Lower lobe of right lung (tissue), 2 donors: Measurements from ENCODE around the gene ST6GALNAC2. TPM values are rescaled to one million over a fixed set of nuclear protein-coding genes. Genes with fewer than 3 reads are reported as not detected.
"Not testable (repeated sequence)": the region's sequence is repeated elsewhere in the genome, so short reads cannot be mapped to it uniquely, and the experiment has no call there.

Experiments
- ATAC-seq, 2 donors: fragments of 200-7000 bp; cut with Tn5 transposase; one replicate each; pipeline ENCODE4 v1.9.1; 2020 to 2022; ENCODE audit warnings: mild to moderate bottlenecking in 2 of 2, moderate library complexity in 2 of 2
- DNase-seq: peaks from one replicate; pipeline ENCODE4 v3.0.0-alpha.2; 2020
- H3K27ac ChIP-seq: fragments of 200-600 bp; one replicate; pipeline ENCODE4 v1.8.0; 2022
- H3K27me3 ChIP-seq: fragments of 200-600 bp; one replicate; pipeline ENCODE4 v1.8.0; 2022; ENCODE audit warnings: low read depth
- H3K36me3 ChIP-seq: fragments of 200-600 bp; one replicate; pipeline ENCODE4 v1.8.0; 2022; ENCODE audit warnings: mild to moderate bottlenecking
- H3K4me1 ChIP-seq: fragments of 200-600 bp; one replicate; pipeline ENCODE4 v1.8.0; 2022
- H3K4me3 ChIP-seq: fragments of 200-600 bp; one replicate; pipeline ENCODE4 v1.8.0; 2022; ENCODE audit warnings: mild to moderate bottlenecking
- H3K9me3 ChIP-seq: fragments of 200-600 bp; one replicate; pipeline ENCODE4 v1.8.0; 2022
- CTCF ChIP-seq: fragments of 200-600 bp; IDR thresholded peaks from one replicate; pipeline ENCODE4 v1.8.0; 2022; ENCODE audit warnings: antibody characterized with exemption, mild to moderate bottlenecking
- intact Hi-C: fragments of 100-400 bp; cut with DNase I; formaldehyde crosslinking; loops from one replicate; pipeline ENCODE4 v1.11.0; 2022
- total RNA-seq: library from RNA; stranded (reverse); fragmentation: NEBNext Ultra II Directional; extraction: Animal tissue kit (Norgen Biotek cat#: 25700); gene quantifications from one replicate; pipeline ENCODE4 v1.2.1, GENCODE V29; 2021
- donor health status: DM: no; HTN: yes; CAD: no; lungs with severe emphysema.

ST6GALNAC2 gene
- total RNA-seq, 1 donor from 2014 or later: 29.0 TPM

- H3K4me1 ChIP-seq: peaks cover 74% of the 10 kb centered on the region
- no peaks in the 10 kb centered on the region for H3K27me3 ChIP-seq
- DNase-seq (no peak), ATAC-seq (peak in 1 of 2 donors; percentile 4)
- H3K9me3 ChIP-seq: no peaks in the 10 kb centered on the region
- intact Hi-C loops: no loop called here
- peak overlapping the region; percentile 90 for H3K27ac ChIP-seq
- TF ChIP-seq CTCF: peak; percentile 20
- H3K4me3 ChIP-seq: peak overlapping the region; percentile 22
- no peaks in the 10 kb centered on the region for H3K36me3 ChIP-seq
These were observed 57.0 kb downstream of the ST6GALNAC2 start for GRCh38 chr17:76528528-76529223.

GRCh38 chr17:76528156-76528527 is 57.5 kb downstream of the ST6GALNAC2 start:
- no peaks in the 10 kb centered on the region for H3K36me3 ChIP-seq
- peak overlapping the region; percentile 22 for H3K4me3 ChIP-seq
- ATAC-seq: no peak
- H3K27ac ChIP-seq: peak overlapping the region; percentile 90
- intact Hi-C loops: no loop called here
- no peak for DNase-seq
- H3K27me3 ChIP-seq: no peaks in the 10 kb centered on the region
- no peaks in the 10 kb centered on the region for H3K9me3 ChIP-seq
- TF ChIP-seq CTCF: no peak
- peaks cover 79% of the 10 kb centered on the region for H3K4me1 ChIP-seq

- Histone ChIP-seq H3K27ac (peak overlapping the region; percentile 90), H3K4me3 (peak overlapping the region; percentile 22), H3K4me1 (peaks cover 83% of the 10 kb centered on the region), H3K27me3 (peaks cover 2% of the 10 kb centered on the region), H3K9me3 (no peaks in the 10 kb centered on the region), H3K36me3 (no peaks in the 10 kb centered on the region)
- intact Hi-C loops: no loop called here
- TF ChIP-seq CTCF: peak; percentile 22
- ATAC-seq: peak; percentile 53 to 58
- peak; percentile 68 for DNase-seq
These were observed 58.1 kb downstream of the ST6GALNAC2 start for GRCh38 chr17:76527430-76528111.

- H3K9me3 ChIP-seq, ATAC-seq, H3K27me3 ChIP-seq, DNase-seq, H3K36me3 ChIP-seq, H3K4me3 ChIP-seq, intact Hi-C loops: not testable (repeated sequence)
- H3K27ac ChIP-seq: peak overlapping the region; percentile 90
- peaks cover 79% of the 10 kb centered on the region for H3K4me1 ChIP-seq
These were observed 58.6 kb downstream of the ST6GALNAC2 start for GRCh38 chr17:76527016-76527415.

- H3K4me3 ChIP-seq: not testable (repeated sequence)
These were observed 60.2 kb downstream of the ST6GALNAC2 start for GRCh38 chr17:76525513-76525833.

GRCh38 chr17:76524598-76525512 is 60.8 kb downstream of the ST6GALNAC2 start:
- Histone ChIP-seq H3K4me3 (no peak overlapping the region), H3K36me3 (no peaks in the 10 kb centered on the region), H3K27me3 (peaks cover 7% of the 10 kb centered on the region), H3K27ac (peak overlapping the region; percentile 22), H3K4me1 (peaks cover 57% of the 10 kb centered on the region), H3K9me3 (no peaks in the 10 kb centered on the region)
- DNase-seq: peak; percentile 72
- TF ChIP-seq CTCF: no peak
- intact Hi-C loops: no loop called here
- ATAC-seq: peak; percentile 18 to 31

More at GRCh38 chr17:76525513-76525833, 60.2 kb downstream of the ST6GALNAC2 start:
- peak overlapping the region; percentile 22 for H3K27ac ChIP-seq
- peaks cover 63% of the 10 kb centered on the region for H3K4me1 ChIP-seq
- H3K9me3 ChIP-seq, H3K27me3 ChIP-seq, DNase-seq, intact Hi-C loops, ATAC-seq, H3K36me3 ChIP-seq: not testable (repeated sequence)
